GM23248 (cell line): ENCODE measurements around the gene WLS. TPM values are rescaled to one million over a fixed set of nuclear protein-coding genes. Genes with fewer than 3 reads are reported as not detected.

ENCODE experiments used
- DNase-seq: peaks from one replicate; pipeline ENCODE4 v3.0.0-alpha.2; 2015
- H2AFZ ChIP-seq: fragments of 200-600 bp; sonication (generic); 2 replicates; pipeline ENCODE4 v1.6.1; 2016; ENCODE audit warnings: antibody characterized with exemption
- H3F3A ChIP-seq: fragments of 200-600 bp; sonication (generic); 2 replicates; pipeline ENCODE4 v1.6.1; 2016; ENCODE audit warnings: mild to moderate bottlenecking, antibody characterized with exemption, mixed run types; ENCODE audit not compliant: insufficient read depth
- H3K27ac ChIP-seq: fragments of 200-600 bp; sonication (generic); 2 replicates; pipeline ENCODE4 v1.5.1; 2016; ENCODE audit warnings: mild to moderate bottlenecking
- H3K27me3 ChIP-seq: fragments of 200-600 bp; sonication (generic); replicated peaks from 2 replicates; pipeline ENCODE4 v1.6.1; 2016; ENCODE audit warnings: mild to moderate bottlenecking; ENCODE audit not compliant: insufficient read depth
- H3K36me3 ChIP-seq: fragments of 200-600 bp; sonication (generic); 2 replicates; pipeline ENCODE4 v1.6.1; 2016; ENCODE audit warnings: low read depth, mild to moderate bottlenecking
- H3K4me1 ChIP-seq: fragments of 200-600 bp; sonication (generic); 2 replicates; pipeline ENCODE4 v1.6.1; 2016; ENCODE audit warnings: mild to moderate bottlenecking; ENCODE audit not compliant: insufficient read depth
- H3K4me2 ChIP-seq: fragments of 200-600 bp; sonication (generic); one replicate; pipeline ENCODE4 v1.6.1; 2016; ENCODE audit warnings: mild to moderate bottlenecking; ENCODE audit not compliant: unreplicated experiment
- H3K4me3 ChIP-seq: fragments of 200-600 bp; sonication (generic); 2 replicates; pipeline ENCODE4 v1.5.1; 2016; ENCODE audit warnings: mild to moderate bottlenecking
- H3K79me2 ChIP-seq: fragments of 200-600 bp; sonication (generic); 2 replicates; pipeline ENCODE4 v1.6.1; 2016; ENCODE audit warnings: mild to moderate bottlenecking; ENCODE audit not compliant: insufficient read depth
- H3K9ac ChIP-seq: fragments of 200-600 bp; sonication (generic); 2 replicates; pipeline ENCODE4 v1.6.1; 2016; ENCODE audit warnings: mild to moderate bottlenecking
- H3K9me2 ChIP-seq: fragments of 200-600 bp; sonication (generic); 2 replicates; pipeline ENCODE4 v1.6.1; 2016; ENCODE audit warnings: mixed run types, mild to moderate bottlenecking, moderate library complexity; ENCODE audit not compliant: insufficient read depth
- H3K9me3 ChIP-seq: fragments of 200-600 bp; sonication (generic); one replicate; pipeline ENCODE4 v1.6.1; 2017; ENCODE audit warnings: low read depth
- H4K20me1 ChIP-seq: fragments of 200-600 bp; sonication (generic); 2 replicates; pipeline ENCODE4 v1.6.0; 2016; ENCODE audit not compliant: insufficient read depth
- EZH2 ChIP-seq: fragments of 200-600 bp; sonication (generic); IDR thresholded peaks from 2 replicates; pipeline ENCODE4 v1.6.1; 2018; ENCODE audit warnings: antibody characterized with exemption, mild to moderate bottlenecking; ENCODE audit not compliant: insufficient read depth, poor library complexity, severe bottlenecking
- EZH2phosphoT487 ChIP-seq: fragments of 200-600 bp; sonication (generic); IDR thresholded peaks from 2 replicates; pipeline ENCODE4 v1.6.1; 2018; ENCODE audit warnings: antibody characterized with exemption, moderate library complexity, mild to moderate bottlenecking, low read depth; ENCODE audit not compliant: insufficient read depth
- WGBS, 2 experiments: methylation state at CpG; one replicate each; pipeline ENCODE4 v1.1.6; 2015 to 2017; ENCODE audit warnings: low lambda C conversion rate in 2 of 2, low coverage in 1 of 2; ENCODE audit errors: missing lambda C conversion rate in 2 of 2; 5-methylcytosine and 5-hydroxymethylcytosine counted together
- in situ Hi-C: fragments of 300-500 bp; cut with MboI; formaldehyde crosslinking; loops from 2 replicates; pipeline ENCODE4 v1.15.0; 2020
- polyA plus RNA-seq: library from polyadenylated mRNA; unstranded; fragments of >200 nt; fragmentation: Nextera tagmentation; extraction: Ambion mirVana; gene quantifications from 2 replicates; pipeline ENCODE4 v1.2.1, GENCODE V29; 2016
- total RNA-seq: library from RNA; depleted of rRNA; stranded (reverse); fragments of >200 nt; shearing (Covaris generic); gene quantifications from 2 replicates; pipeline ENCODE4 v1.2.3, GENCODE V29; 2014

The WLS gene
- total and polyA plus RNA-seq, 2 experiments from 2014 or later, result 26.7 to 36.4 TPM

- no peaks in the 10 kb centered on the region for H3K27me3 ChIP-seq
- no peak for DNase-seq
- WGBS, 2 experiments, result 94 to 99% methylated on average over 4 of the region's 4 CpGs
- H3K9me3 ChIP-seq, result no peaks in the 10 kb centered on the region
- H3K9me2 ChIP-seq, result no peaks in the 10 kb centered on the region
- no peak overlapping the region for H3K9ac ChIP-seq
- in situ Hi-C loops, result no loop called here
- H3F3A ChIP-seq, result peaks cover 20% of the 10 kb centered on the region
- no peaks in the 10 kb centered on the region for H3K79me2 ChIP-seq
- H3K4me2 ChIP-seq, result no peak overlapping the region
- H3K4me1 ChIP-seq, result peaks cover 19% of the 10 kb centered on the region; the same call in 1 of the 2 replicates
- H3K36me3 ChIP-seq, result no peaks in the 10 kb centered on the region
- H4K20me1 ChIP-seq, result no peaks in the 10 kb centered on the region
- H3K27ac ChIP-seq, result no peak overlapping the region
- TF ChIP-seq EZH2 (no peak), EZH2phosphoT487 (no peak)
- H2AFZ ChIP-seq, result no peak overlapping the region
- no peak overlapping the region for H3K4me3 ChIP-seq
Measured at GRCh38 chr1:68188644-68189340, 43.5 kb downstream of the WLS start.

DNA sequence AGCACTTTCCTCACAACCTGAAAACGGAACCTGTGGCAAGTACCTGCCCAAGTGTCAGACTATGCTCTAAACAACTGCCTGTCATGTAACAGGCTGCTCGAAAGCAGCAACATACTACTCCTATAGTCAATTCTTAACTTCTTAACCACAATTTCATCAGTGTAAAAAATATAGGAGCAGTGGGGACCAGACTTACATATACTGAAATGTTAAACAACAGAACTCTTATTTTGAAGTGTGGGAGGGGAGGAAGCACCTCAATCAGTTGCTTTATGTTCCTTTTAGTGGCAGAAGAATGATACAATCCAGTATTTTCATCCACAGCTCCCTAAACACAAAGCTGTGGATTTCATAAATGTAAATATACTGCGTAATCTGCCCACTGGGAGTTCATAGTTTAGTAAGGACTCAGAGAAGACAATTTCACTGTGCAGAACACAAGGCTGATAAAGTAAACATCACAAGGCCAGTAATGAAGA, 44.2 kb downstream of the WLS start:
- Histone ChIP-seq H3K9me2 (no peaks in the 10 kb centered on the region), H3F3A (peaks cover 20% of the 10 kb centered on the region), H3K4me1 (peaks cover 19% of the 10 kb centered on the region; the same call in 1 of the 2 replicates), H3K79me2 (no peaks in the 10 kb centered on the region), H2AFZ (no peak overlapping the region), H3K9me3 (no peaks in the 10 kb centered on the region), H3K27me3 (no peaks in the 10 kb centered on the region), H3K36me3 (no peaks in the 10 kb centered on the region), H3K27ac (no peak overlapping the region), H4K20me1 (no peaks in the 10 kb centered on the region), H3K4me2 (no peak overlapping the region), H3K9ac (no peak overlapping the region), H3K4me3 (no peak overlapping the region)
- 94 to 98% methylated on average over 3 of the region's 3 CpGs for WGBS, 2 experiments
- no peak for DNase-seq
- TF ChIP-seq EZH2, result no peak
- TF ChIP-seq EZH2phosphoT487, result no peak
- in situ Hi-C loops, result no loop called here

GRCh38 chr1:68185743-68186142, 46.6 kb downstream of the WLS start:
- H4K20me1 ChIP-seq, result no peaks in the 10 kb centered on the region
- H3K27me3 ChIP-seq, result no peaks in the 10 kb centered on the region
- no peaks in the 10 kb centered on the region for H3K9me2 ChIP-seq
- in situ Hi-C loops, result no loop called here
- 97 to 100% methylated on average over 2 of the region's 2 CpGs for WGBS, 2 experiments
- H3K36me3 ChIP-seq, result no peaks in the 10 kb centered on the region
- no peaks in the 10 kb centered on the region for H3K9me3 ChIP-seq
- H3K9ac ChIP-seq, result no peak overlapping the region
- no peak overlapping the region for H3K4me3 ChIP-seq
- no peaks in the 10 kb centered on the region for H3K79me2 ChIP-seq
- no peak overlapping the region for H3K27ac ChIP-seq
- no peak overlapping the region for H2AFZ ChIP-seq
- H3F3A ChIP-seq, result peaks cover 20% of the 10 kb centered on the region
- DNase-seq, result no peak
- H3K4me2 ChIP-seq, result no peak overlapping the region
- TF ChIP-seq EZH2phosphoT487 (no peak), EZH2 (no peak)
- peaks cover 19% of the 10 kb centered on the region; the same call in 1 of the 2 replicates for H3K4me1 ChIP-seq

- H3K4me2 ChIP-seq, result no peak overlapping the region
- TF ChIP-seq EZH2phosphoT487, result no peak
- no peak for TF ChIP-seq EZH2
- no peaks in the 10 kb centered on the region for H3K9me2 ChIP-seq
- peaks cover 28% of the 10 kb centered on the region for H3F3A ChIP-seq
- in situ Hi-C loops, result no loop called here
- H3K27ac ChIP-seq, result no peak overlapping the region
- H3K79me2 ChIP-seq, result no peaks in the 10 kb centered on the region
- no peak for DNase-seq
- H3K36me3 ChIP-seq, result no peaks in the 10 kb centered on the region
- WGBS, 2 experiments, result 96 to 100% methylated on average over 2 of the region's 2 CpGs
- peaks cover 24% of the 10 kb centered on the region for H3K4me1 ChIP-seq
- H3K4me3 ChIP-seq, result no peak overlapping the region
- H4K20me1 ChIP-seq, result no peaks in the 10 kb centered on the region
- H3K9me3 ChIP-seq, result no peaks in the 10 kb centered on the region
- H3K27me3 ChIP-seq, result no peaks in the 10 kb centered on the region
- no peak overlapping the region for H3K9ac ChIP-seq
- no peak overlapping the region for H2AFZ ChIP-seq
Measured at GRCh38 chr1:68183895-68184294, 48.4 kb downstream of the WLS start.

- H3K9me2 ChIP-seq, result no peaks in the 10 kb centered on the region
- H2AFZ ChIP-seq, result no peak overlapping the region
- H3K79me2 ChIP-seq, result no peaks in the 10 kb centered on the region
- H4K20me1 ChIP-seq, result no peaks in the 10 kb centered on the region
- WGBS, 2 experiments, result 48% methylated on average over 1 of the region's 1 CpG
- no peaks in the 10 kb centered on the region for H3K9me3 ChIP-seq
- H3K4me2 ChIP-seq, result no peak overlapping the region
- no peak overlapping the region for H3K27ac ChIP-seq
- peaks cover 39% of the 10 kb centered on the region for H3K4me1 ChIP-seq
- no peaks in the 10 kb centered on the region for H3K36me3 ChIP-seq
- H3F3A ChIP-seq, result peaks cover 47% of the 10 kb centered on the region
- no peak overlapping the region for H3K4me3 ChIP-seq
- TF ChIP-seq EZH2 (no peak), EZH2phosphoT487 (no peak)
- H3K9ac ChIP-seq, result no peak overlapping the region
- in situ Hi-C loops, result no loop called here
- no peak for DNase-seq
- H3K27me3 ChIP-seq, result no peaks in the 10 kb centered on the region
Measured at GRCh38 chr1:68181165-68181556, 51.2 kb downstream of the WLS start.
